ENCODE data around the gene MGAT4C.
A peak's percentile ranks its signal among the peaks of the same experiment; 100 is the strongest.

The MGAT4C gene

DNA sequence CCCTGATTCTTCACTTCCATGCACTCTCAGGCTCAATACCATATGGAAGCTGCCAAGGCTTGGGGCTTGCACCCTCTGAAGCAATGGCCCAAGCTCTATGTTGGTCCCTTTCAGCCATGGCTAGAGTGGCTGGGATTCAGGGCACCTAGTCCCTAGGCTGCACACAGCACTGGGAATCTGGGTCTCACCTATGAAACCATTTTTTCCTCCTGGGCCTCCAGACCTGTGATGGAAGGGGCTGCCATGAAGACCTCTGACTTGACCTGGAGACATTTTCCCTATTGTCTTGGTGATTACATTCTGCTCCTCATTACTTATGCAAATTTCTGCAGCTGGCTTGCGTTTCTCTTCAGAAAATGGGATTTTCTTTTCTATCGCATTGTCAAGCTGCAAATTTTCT is 258.1 kb downstream of the MGAT4C start:
- no peaks in the 10 kb centered on the region for H3K36me3 ChIP-seq (ENCODE audit: insufficient read depth)

DNA sequence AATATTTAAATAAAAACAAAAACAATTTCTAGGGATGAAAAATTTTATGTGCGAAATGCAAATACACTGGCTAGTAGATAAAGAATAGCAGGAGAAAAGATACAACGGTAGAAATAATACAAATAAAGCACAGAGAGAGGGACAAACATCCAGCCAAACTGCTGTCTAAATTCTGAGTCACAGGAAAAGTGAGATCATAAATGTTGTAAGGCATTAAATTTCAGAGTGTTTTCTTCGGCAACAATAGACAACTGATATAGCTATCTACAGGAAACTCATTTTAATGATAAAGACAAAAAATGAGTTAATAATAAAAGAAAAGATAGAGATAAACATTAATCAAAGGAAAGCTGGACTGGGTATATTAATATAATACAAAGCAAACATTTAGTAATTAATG is 259.9 kb downstream of the MGAT4C start:
- Histone ChIP-seq H3K4me3 (IDR thresholded peaks at IDR 0.05; ENCODE audit: insufficient read depth, low read depth, low read length) (no peak overlapping the region), H2AFZ (ENCODE audit: low read depth) (no peak overlapping the region), H3K9ac (no peak overlapping the region), H3K4me2 (no peak overlapping the region), H3K27ac (no peak overlapping the region), H3K79me2 (ENCODE audit: insufficient read depth, low read depth) (no peaks in the 10 kb centered on the region), H3K36me3 (ENCODE audit: insufficient read depth) (no peaks in the 10 kb centered on the region), H4K20me1 (ENCODE audit: insufficient read depth) (no peaks in the 10 kb centered on the region), H3K4me1 (ENCODE audit: low read depth, poor library complexity, severe bottlenecking) (no peaks in the 10 kb centered on the region), H3K27me3 (ENCODE audit: insufficient read depth, low read depth) (no peaks in the 10 kb centered on the region)
- TF ChIP-seq, protein P1, sequence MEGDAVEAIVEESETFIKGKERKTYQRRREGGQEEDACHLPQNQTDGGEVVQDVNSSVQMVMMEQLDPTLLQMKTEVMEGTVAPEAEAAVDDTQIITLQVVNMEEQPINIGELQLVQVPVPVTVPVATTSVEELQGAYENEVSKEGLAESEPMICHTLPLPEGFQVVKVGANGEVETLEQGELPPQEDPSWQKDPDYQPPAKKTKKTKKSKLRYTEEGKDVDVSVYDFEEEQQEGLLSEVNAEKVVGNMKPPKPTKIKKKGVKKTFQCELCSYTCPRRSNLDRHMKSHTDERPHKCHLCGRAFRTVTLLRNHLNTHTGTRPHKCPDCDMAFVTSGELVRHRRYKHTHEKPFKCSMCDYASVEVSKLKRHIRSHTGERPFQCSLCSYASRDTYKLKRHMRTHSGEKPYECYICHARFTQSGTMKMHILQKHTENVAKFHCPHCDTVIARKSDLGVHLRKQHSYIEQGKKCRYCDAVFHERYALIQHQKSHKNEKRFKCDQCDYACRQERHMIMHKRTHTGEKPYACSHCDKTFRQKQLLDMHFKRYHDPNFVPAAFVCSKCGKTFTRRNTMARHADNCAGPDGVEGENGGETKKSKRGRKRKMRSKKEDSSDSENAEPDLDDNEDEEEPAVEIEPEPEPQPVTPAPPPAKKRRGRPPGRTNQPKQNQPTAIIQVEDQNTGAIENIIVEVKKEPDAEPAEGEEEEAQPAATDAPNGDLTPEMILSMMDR (conservative IDR thresholded peaks at IDR 0.05; ENCODE audit: low read depth, low read length): no peak

More for the DNA sequence above, 258.1 kb downstream of the MGAT4C start:
- Histone ChIP-seq H3K9ac (no peak overlapping the region), H4K20me1 (ENCODE audit: insufficient read depth) (no peaks in the 10 kb centered on the region), H3K4me3 (IDR thresholded peaks at IDR 0.05; ENCODE audit: insufficient read depth, low read depth, low read length) (no peak overlapping the region), H3K27me3 (ENCODE audit: insufficient read depth, low read depth) (no peaks in the 10 kb centered on the region), H3K4me2 (no peak overlapping the region), H3K4me1 (ENCODE audit: low read depth, poor library complexity, severe bottlenecking) (no peaks in the 10 kb centered on the region), H2AFZ (ENCODE audit: low read depth) (no peak overlapping the region), H3K27ac (no peak overlapping the region), H3K79me2 (ENCODE audit: insufficient read depth, low read depth) (no peaks in the 10 kb centered on the region)
- TF ChIP-seq, protein P1 (conservative IDR thresholded peaks at IDR 0.05; ENCODE audit: low read depth, low read length): no peak

- Histone ChIP-seq H3K4me2 (no peak overlapping the region), H3K9ac (no peak overlapping the region), H4K20me1 (ENCODE audit: insufficient read depth) (no peaks in the 10 kb centered on the region), H3K79me2 (ENCODE audit: insufficient read depth, low read depth) (no peaks in the 10 kb centered on the region), H3K27me3 (ENCODE audit: insufficient read depth, low read depth) (no peaks in the 10 kb centered on the region), H3K36me3 (ENCODE audit: insufficient read depth) (no peaks in the 10 kb centered on the region), H3K4me3 (IDR thresholded peaks at IDR 0.05; ENCODE audit: insufficient read depth, low read depth, low read length) (no peak overlapping the region), H2AFZ (ENCODE audit: low read depth) (no peak overlapping the region), H3K27ac (no peak overlapping the region), H3K4me1 (ENCODE audit: low read depth, poor library complexity, severe bottlenecking) (no peaks in the 10 kb centered on the region)
- TF ChIP-seq, protein P1 (conservative IDR thresholded peaks at IDR 0.05; ENCODE audit: low read depth, low read length): no peak
Observed at GRCh38 chr12:85993746-85994145, 262.4 kb downstream of the MGAT4C start.

DNA sequence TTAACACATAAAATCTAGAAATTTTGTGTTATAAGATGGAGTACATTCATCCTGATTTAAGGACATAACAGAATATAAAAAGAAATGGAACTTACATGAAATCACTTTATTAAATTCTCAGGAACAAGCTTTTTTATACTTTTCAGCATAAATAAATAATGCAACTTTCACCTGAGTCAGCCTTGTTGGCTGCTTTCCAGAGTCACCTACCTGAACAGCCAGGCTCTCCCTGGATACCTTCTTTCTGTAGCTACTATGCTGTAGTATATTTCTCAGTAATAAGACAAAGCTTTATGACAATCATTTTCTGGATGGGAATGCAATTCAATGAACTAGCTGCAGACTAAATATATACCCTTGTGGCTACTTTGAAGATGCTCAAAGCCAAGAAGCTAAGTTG is 270.2 kb downstream of the MGAT4C start:
- Histone ChIP-seq H3K9ac (no peak overlapping the region), H3K4me3 (IDR thresholded peaks at IDR 0.05; ENCODE audit: insufficient read depth, low read depth, low read length) (no peak overlapping the region), H2AFZ (ENCODE audit: low read depth) (no peak overlapping the region)

More for the DNA sequence above, 270.2 kb downstream of the MGAT4C start:
- TF ChIP-seq, protein P1 (conservative IDR thresholded peaks at IDR 0.05; ENCODE audit: low read depth, low read length): no peak
- H3K79me2 ChIP-seq (ENCODE audit: insufficient read depth, low read depth): no peaks in the 10 kb centered on the region
- no peaks in the 10 kb centered on the region for H3K27me3 ChIP-seq (ENCODE audit: insufficient read depth, low read depth)
- peak overlapping the region; percentile 49 for H3K4me2 ChIP-seq
- no peak overlapping the region for H3K27ac ChIP-seq
- H3K36me3 ChIP-seq (ENCODE audit: insufficient read depth): no peaks in the 10 kb centered on the region
- H4K20me1 ChIP-seq (ENCODE audit: insufficient read depth): no peaks in the 10 kb centered on the region
- peaks cover 27% of the 10 kb centered on the region for H3K4me1 ChIP-seq (ENCODE audit: low read depth, poor library complexity, severe bottlenecking)
